H1 (cell line): ENCODE data around the gene KRT10. TPM values are rescaled to one million over a fixed set of nuclear protein-coding genes. Genes with fewer than 3 reads are reported as not detected.

ENCODE experiments used
- CTCF ChIA-PET: fragments of 300-600 bp; sonication (Branson Sonifier 250); formaldehyde crosslinking; loops from one replicate; lab custom pipeline; 2021; ENCODE audit not compliant: partially characterized antibody; lab: Charles Lee
- POLR2A ChIA-PET: fragments of 300-600 bp; sonication (Branson Sonifier 250); formaldehyde crosslinking; loops from one replicate; lab custom pipeline; 2021; ENCODE audit warnings: inconsistent platforms; ENCODE audit not compliant: partially characterized antibody; lab: Charles Lee
- DNase-seq, 2 experiments: peaks; one replicate each; pipeline versions ENCODE4 v3.0.0 to v3.0.0-alpha.2; 2010 to 2022; ENCODE audit warnings: low spot score in 2 of 2, low read depth in 1 of 2, mixed read lengths in 1 of 2
- FAIRE-seq: peaks from 2 replicates; lab custom pipeline; 2011; peaks lifted over from hg19 to GRCh38; lab: Jason Lieb, UNC
- H2AFZ ChIP-seq: 2 replicates; pipeline ENCODE4 v1.8.1; 2012; ENCODE audit warnings: low read length, inconsistent platforms
- H2AK5ac ChIP-seq: 2 replicates; pipeline ENCODE4 v1.6.1; 2013; ENCODE audit warnings: low read depth, low read length
- H2BK120ac ChIP-seq: replicated peaks from 2 replicates; pipeline ENCODE3; 2013; ENCODE audit warnings: low read depth, low read length, inconsistent platforms
- H2BK12ac ChIP-seq: 2 replicates; pipeline ENCODE4 v1.6.1; 2013; ENCODE audit warnings: low read depth, low read length
- H2BK15ac ChIP-seq: 2 replicates; pipeline ENCODE4 v1.6.1; 2013; ENCODE audit warnings: low read length
- H2BK20ac ChIP-seq: 2 replicates; pipeline ENCODE4 v1.6.1; 2013; ENCODE audit warnings: low read length
- H2BK5ac ChIP-seq: 2 replicates; pipeline ENCODE4 v1.6.1; 2013; ENCODE audit warnings: low read depth, low read length
- H3K14ac ChIP-seq: 2 replicates; pipeline ENCODE4 v1.6.1; 2013; ENCODE audit warnings: inconsistent platforms; ENCODE audit not compliant: insufficient read length
- H3K18ac ChIP-seq: 2 replicates; pipeline ENCODE4 v1.6.1; 2013; ENCODE audit warnings: low read length; ENCODE audit errors: extremely low read depth
- H3K23ac ChIP-seq: 2 replicates; pipeline ENCODE4 v1.6.1; 2013; ENCODE audit warnings: inconsistent platforms; ENCODE audit not compliant: insufficient read length
- H3K23me2 ChIP-seq: 2 replicates; pipeline ENCODE4 v1.6.1; 2013; ENCODE audit warnings: low read depth, low read length
- H3K27ac ChIP-seq: 2 replicates; pipeline ENCODE4 v1.6.1; 2011; ENCODE audit warnings: low read depth, low read length, inconsistent platforms
- H3K27me3 ChIP-seq, 4 experiments: replicated peaks in 1 of 4; 1 replicate in 1 of 4; 2 replicates in 3 of 4; pipeline versions ENCODE4 v1.6.1 to v1.8.1; 2011 to 2013; ENCODE audit warnings: low read length in 3 of 4, mild to moderate bottlenecking in 3 of 4, inconsistent platforms in 2 of 4, mixed read lengths in 2 of 4, moderate library complexity in 1 of 4; ENCODE audit not compliant: control insufficient read depth in 3 of 4, insufficient read depth in 3 of 4; ENCODE audit errors: extremely low read depth in 1 of 4
- H3K36me3 ChIP-seq, 4 experiments: 2 replicates each; pipeline versions ENCODE4 v1.6.1 to v1.8.1; 2011 to 2013; ENCODE audit warnings: mild to moderate bottlenecking in 4 of 4, low read length in 3 of 4, moderate library complexity in 2 of 4, control low read depth in 1 of 4, inconsistent platforms in 1 of 4; ENCODE audit not compliant: insufficient read depth in 4 of 4, control insufficient read depth in 2 of 4
- H3K4ac ChIP-seq: replicated peaks from 2 replicates; pipeline ENCODE3; 2013; ENCODE audit warnings: low read length, low read depth, mixed read lengths, inconsistent platforms; ENCODE audit not compliant: insufficient read length
- H3K4me1 ChIP-seq, 4 experiments: replicated peaks in 1 of 4; 1 replicate in 1 of 4; 2 replicates in 3 of 4; pipeline versions ENCODE4 v1.6.1 to v1.8.1; 2011 to 2013; ENCODE audit warnings: low read length in 3 of 4, inconsistent platforms in 2 of 4, mixed read lengths in 1 of 4; ENCODE audit not compliant: insufficient read depth in 4 of 4, control insufficient read depth in 3 of 4
- H3K4me2 ChIP-seq, 2 experiments: 2 replicates each; pipeline versions ENCODE4 v1.6.1 to v1.8.1; 2011 to 2013; ENCODE audit warnings: low read depth in 2 of 2, low read length in 2 of 2, control low read depth in 1 of 2, inconsistent platforms in 1 of 2, mild to moderate bottlenecking in 1 of 2; ENCODE audit not compliant: insufficient read depth in 1 of 2
- H3K4me3 ChIP-seq, 4 experiments: fragments of 200-600, 300-600 bp in 1 of 4; sonication (generic), shearing (Covaris generic), sonication (Bioruptor Twin) in 1 of 4; 2 replicates each; pipeline versions ENCODE4 v1.5.1 to v1.8.1; 2011 to 2016; ENCODE audit warnings: low read length in 4 of 4, low read depth in 3 of 4, control low read depth in 2 of 4, inconsistent platforms in 2 of 4, mild to moderate bottlenecking in 2 of 4, mixed read lengths in 1 of 4, moderate library complexity in 1 of 4; ENCODE audit not compliant: insufficient read depth in 2 of 4; ENCODE audit errors: extremely low read depth in 1 of 4
- H3K56ac ChIP-seq: replicated peaks from 2 replicates; pipeline ENCODE3; 2013; ENCODE audit warnings: low read depth, mild to moderate bottlenecking, mixed read lengths, low read length, inconsistent platforms; ENCODE audit not compliant: insufficient read length
- H3K79me1 ChIP-seq: 2 replicates; pipeline ENCODE4 v1.6.1; 2013; ENCODE audit warnings: low read depth, low read length, control low read depth
- H3K79me2 ChIP-seq, 2 experiments: 2 replicates each; pipeline versions ENCODE4 v1.6.1 to v1.8.1; 2012 to 2013; ENCODE audit warnings: low read length in 2 of 2, mild to moderate bottlenecking in 2 of 2, inconsistent platforms in 1 of 2; ENCODE audit not compliant: insufficient read depth in 2 of 2, control insufficient read depth in 1 of 2
- H3K9ac ChIP-seq, 4 experiments: replicated peaks in 1 of 4; 1 replicate in 1 of 4; 2 replicates in 3 of 4; pipeline versions ENCODE4 v1.6.1 to v1.8.1; 2011 to 2013; ENCODE audit warnings: low read depth in 3 of 4, low read length in 3 of 4, control low read depth in 2 of 4, mild to moderate bottlenecking in 2 of 4, moderate library complexity in 2 of 4, inconsistent platforms in 1 of 4; ENCODE audit errors: extremely low read depth in 1 of 4
- H3K9me3 ChIP-seq, 2 experiments: 2 replicates each; pipeline versions ENCODE4 v1.6.1 to v1.8.1; 2012 to 2013; ENCODE audit warnings: mild to moderate bottlenecking in 2 of 2, moderate library complexity in 2 of 2, control low read depth in 1 of 2, inconsistent platforms in 1 of 2, low read depth in 1 of 2, low read length in 1 of 2, mixed read lengths in 1 of 2; ENCODE audit not compliant: insufficient read depth in 2 of 2
- H4K20me1 ChIP-seq, 2 experiments: replicated peaks in 1 of 2; 2 replicates each; pipeline versions ENCODE3 to v1.8.1; 2011 to 2013; ENCODE audit warnings: inconsistent platforms in 2 of 2, low read length in 2 of 2, mild to moderate bottlenecking in 1 of 2; ENCODE audit not compliant: insufficient read depth in 2 of 2, control insufficient read depth in 1 of 2
- H4K5ac ChIP-seq: 2 replicates; pipeline ENCODE4 v1.6.1; 2013; ENCODE audit warnings: low read length, low read depth, mixed read lengths, inconsistent platforms; ENCODE audit not compliant: insufficient read length
- H4K8ac ChIP-seq: 2 replicates; pipeline ENCODE4 v1.8.0; 2013; ENCODE audit warnings: mild to moderate bottlenecking, moderate library complexity, low read length, inconsistent platforms; ENCODE audit not compliant: insufficient read depth; ENCODE audit errors: extremely low read depth
- H4K91ac ChIP-seq: replicated peaks from 2 replicates; pipeline ENCODE3; 2013; ENCODE audit warnings: low read length, mixed read lengths, inconsistent platforms; ENCODE audit not compliant: insufficient read length
- BACH1 ChIP-seq: IDR thresholded peaks from 2 replicates; pipeline ENCODE4 v1.6.1; 2012; ENCODE audit warnings: low read length, improper control_type of control experiment
- BRCA1 ChIP-seq: IDR thresholded peaks from 2 replicates; pipeline ENCODE4 v1.6.1; 2012; ENCODE audit warnings: low read depth, low read length, improper control_type of control experiment
- CBX8 ChIP-seq: fragments of 300-800, 300-1000 bp; sonication (generic); IDR thresholded peaks from 2 replicates; pipeline ENCODE4 v1.7.1; 2016; ENCODE audit warnings: low read depth, low read length, borderline replicate concordance
- CREB1 ChIP-seq: IDR thresholded peaks from 2 replicates; pipeline ENCODE4 v1.6.1; 2012; ENCODE audit warnings: inconsistent platforms
- MAFK ChIP-seq: IDR thresholded peaks from 2 replicates; pipeline ENCODE4 v1.6.1; 2012; ENCODE audit warnings: low read depth, mild to moderate bottlenecking, improper control_type of control experiment, low read length
- NANOG ChIP-seq: IDR thresholded peaks from 2 replicates; pipeline ENCODE4 v1.6.1; 2011; ENCODE audit warnings: low read length, low read depth, mild to moderate bottlenecking, inconsistent platforms; ENCODE audit not compliant: insufficient read depth, poor library complexity, severe bottlenecking
- NRF1 ChIP-seq: IDR thresholded peaks from 2 replicates; pipeline ENCODE4 v1.6.1; 2011; ENCODE audit warnings: mild to moderate bottlenecking, low read depth, low read length, improper control_type of control experiment
- RAD21 ChIP-seq, 2 experiments: IDR thresholded peaks in 1 of 2; conservative IDR thresholded peaks in 1 of 2; 2 replicates each; pipeline ENCODE4 v1.6.1; 2011; ENCODE audit warnings: low read depth in 2 of 2, low read length in 2 of 2, improper control_type of control experiment in 1 of 2, inconsistent platforms in 1 of 2, mild to moderate bottlenecking in 1 of 2, moderate library complexity in 1 of 2
- RBBP5 ChIP-seq: IDR thresholded peaks from 2 replicates; pipeline ENCODE4 v1.7.1; 2012; ENCODE audit warnings: low read depth, mild to moderate bottlenecking, inconsistent platforms, low read length, moderate library complexity, borderline replicate concordance
- RFX5 ChIP-seq: IDR thresholded peaks from 2 replicates; pipeline ENCODE4 v1.6.1; 2011; ENCODE audit warnings: low read depth, low read length, improper control_type of control experiment, borderline replicate concordance
- YY1 ChIP-seq: IDR thresholded peaks from 2 replicates; pipeline ENCODE4 v1.6.1; 2011; ENCODE audit warnings: low read depth, mild to moderate bottlenecking, low read length
- WGBS, 2 experiments: shearing (Covaris generic) in 1 of 2; methylation state at CpG; one replicate each; pipeline versions ENCODE4 v1.1.6 to v1.1.7; 2013 to 2015; ENCODE audit warnings: low lambda C conversion rate in 2 of 2, mixed read lengths in 2 of 2, inconsistent platforms in 1 of 2, low coverage in 1 of 2, missing lambda C conversion rate in 1 of 2; ENCODE audit not compliant: insufficient replicate concordance in 2 of 2, insufficient coverage in 1 of 2, insufficient read length in 1 of 2; ENCODE audit errors: extremely low coverage in 1 of 2, missing lambda C conversion rate in 1 of 2; 5-methylcytosine and 5-hydroxymethylcytosine counted together
- polyA plus RNA-seq, 7 experiments: library from polyadenylated mRNA; depleted of rRNA in 3 of 7; stranded (reverse) in 5 of 7; unstranded in 2 of 7; fragments of >200 nt in 5 of 7; fragments of 200-250 nt in 2 of 7; gene quantifications; 1 replicate in 5 of 7; 2 replicates in 1 of 7; 4 replicates in 1 of 7; pipeline versions ENCODE4 v1.2.1 to v1.2.3, GENCODE V29; 2011 to 2013; ENCODE audit warnings: missing spikeins in 2 of 7, mixed read lengths in 2 of 7
- total RNA-seq: library from RNA; stranded (reverse); fragmentation: NEBNext Ultra II Directional; extraction: Animal tissue kit (Norgen Biotek cat#: 25700); gene quantifications from 2 replicates; pipeline ENCODE4 v1.2.1, GENCODE V29; 2021
- TF ChIP-seq, protein P1 (sequence below): IDR thresholded peaks from 2 replicates; pipeline ENCODE4 v1.6.1; 2012; ENCODE audit warnings: low read length, inconsistent platforms

The KRT10 gene
- total and polyA plus RNA-seq, 2 of the 8 experiments (the other 6 are each of a cell fraction or from before 2014, with no cell fraction given), result 3.5 to 39.4 TPM

DNA sequence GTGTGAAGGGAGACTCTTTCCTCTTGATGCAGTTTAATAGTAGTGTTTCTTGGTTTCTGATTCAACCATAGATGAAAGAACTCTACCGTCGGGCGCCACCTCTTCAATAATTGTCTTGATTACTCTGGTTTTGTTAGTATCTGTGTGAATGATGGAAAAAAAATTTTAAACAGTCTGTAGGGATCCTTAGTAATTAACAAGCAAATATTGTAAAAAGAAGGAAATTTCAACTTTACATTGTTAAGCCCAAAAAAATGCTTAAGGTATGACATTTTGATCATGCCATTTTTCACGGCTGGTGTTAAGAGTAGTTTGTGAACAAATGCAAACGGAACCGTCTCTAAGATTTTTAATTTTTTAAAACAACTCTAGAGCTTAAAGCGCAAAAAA, 4.1 kb downstream of the KRT10 start:
- peak overlapping the region; percentile 55 for H3K56ac ChIP-seq
- no peak overlapping the region for H2BK120ac ChIP-seq
- peak overlapping the region; percentile 54 to 86 (median 66) for H3K4me3 ChIP-seq
- ChIA-PET POLR2A (interaction anchor here (1.1 to 1.2 kb wide), 3 partner anchors 15 to 871 kb away, joined by 3 to 5 read pairs (median 4); no protein-coding TSS in a partner anchor), CTCF (interaction anchor here (1.2 kb wide), 1 partner anchor 46 kb away, joined by 3 read pairs; no protein-coding TSS in a partner anchor)
- no peak overlapping the region for H2BK20ac ChIP-seq
- WGBS, 2 experiments, result 38% methylated on average over 7 of the region's 7 CpGs; no CpG with 5 or more reads in 1 of the 2 experiments
- no peaks in the 10 kb centered on the region; a peak in 1 of 7 replicates for H3K4me1 ChIP-seq
- H3K79me1 ChIP-seq, result no peaks in the 10 kb centered on the region
- H4K91ac ChIP-seq, result no peak overlapping the region
- no peak overlapping the region for H3K18ac ChIP-seq
- H2BK15ac ChIP-seq, result no peak overlapping the region
- no peak overlapping the region for H3K27ac ChIP-seq
- H2BK5ac ChIP-seq, result no peak overlapping the region
- FAIRE-seq (no peak), DNase-seq (no peak)
- no peak overlapping the region for H2AK5ac ChIP-seq
- peak overlapping the region; percentile 55 to 66 for H3K4me2 ChIP-seq
- peaks cover 0 to 5% (median 4%) of the 10 kb centered on the region in 4 experiments; a peak in 2 of 8 replicates for H3K36me3 ChIP-seq
- H3K27me3 ChIP-seq, result no peaks in the 10 kb centered on the region; a peak in 2 of 7 replicates
- H4K5ac ChIP-seq, result no peak overlapping the region
- no peak overlapping the region for H3K14ac ChIP-seq
- H4K8ac ChIP-seq, result no peak overlapping the region
- no peak overlapping the region for H3K23ac ChIP-seq
- no peaks in the 10 kb centered on the region for H3K23me2 ChIP-seq
- no peaks in the 10 kb centered on the region for H3K9me3 ChIP-seq
- H2BK12ac ChIP-seq, result no peak overlapping the region
- H3K4ac ChIP-seq, result no peak overlapping the region
- peak overlapping the region in 1 of 4 experiments; percentile 59; a peak in 1 of 7 replicates for H3K9ac ChIP-seq
- H4K20me1 ChIP-seq, result no peaks in the 10 kb centered on the region
- 0 out of 2 replicates have a peak overlapping the region, but pooled peaks have one; percentile 28 for H2AFZ ChIP-seq
- no peaks in the 10 kb centered on the region for H3K79me2 ChIP-seq
- TF ChIP-seq BACH1 (no peak), RBBP5 (no peak), CBX8 (no peak), NRF1 (no peak), YY1 (no peak), NANOG (no peak), MAFK (no peak), CREB1 (no peak), BRCA1 (no peak), RAD21 (IDR thresholded peaks at IDR 0.05 in 1 of 2, conservative IDR thresholded peaks at IDR 0.05 in 1 of 2; ENCODE audit: low read depth in 2 of 2, low read length in 2 of 2) (no peak), RFX5 (no peak)
- TF ChIP-seq, protein P1, sequence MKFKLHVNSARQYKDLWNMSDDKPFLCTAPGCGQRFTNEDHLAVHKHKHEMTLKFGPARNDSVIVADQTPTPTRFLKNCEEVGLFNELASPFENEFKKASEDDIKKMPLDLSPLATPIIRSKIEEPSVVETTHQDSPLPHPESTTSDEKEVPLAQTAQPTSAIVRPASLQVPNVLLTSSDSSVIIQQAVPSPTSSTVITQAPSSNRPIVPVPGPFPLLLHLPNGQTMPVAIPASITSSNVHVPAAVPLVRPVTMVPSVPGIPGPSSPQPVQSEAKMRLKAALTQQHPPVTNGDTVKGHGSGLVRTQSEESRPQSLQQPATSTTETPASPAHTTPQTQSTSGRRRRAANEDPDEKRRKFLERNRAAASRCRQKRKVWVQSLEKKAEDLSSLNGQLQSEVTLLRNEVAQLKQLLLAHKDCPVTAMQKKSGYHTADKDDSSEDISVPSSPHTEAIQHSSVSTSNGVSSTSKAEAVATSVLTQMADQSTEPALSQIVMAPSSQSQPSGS, result no peak
